Activated T-cell treated with anti-CD3 and anti-CD28 coated beads for 1 hour (primary cell): ENCODE data around the gene SH2D4B.

Experiments used
- DNase-seq: peaks from one replicate; pipeline ENCODE4 v3.0.0-alpha.2; 2020; ENCODE audit warnings: low read depth

The SH2D4B gene

DNA sequence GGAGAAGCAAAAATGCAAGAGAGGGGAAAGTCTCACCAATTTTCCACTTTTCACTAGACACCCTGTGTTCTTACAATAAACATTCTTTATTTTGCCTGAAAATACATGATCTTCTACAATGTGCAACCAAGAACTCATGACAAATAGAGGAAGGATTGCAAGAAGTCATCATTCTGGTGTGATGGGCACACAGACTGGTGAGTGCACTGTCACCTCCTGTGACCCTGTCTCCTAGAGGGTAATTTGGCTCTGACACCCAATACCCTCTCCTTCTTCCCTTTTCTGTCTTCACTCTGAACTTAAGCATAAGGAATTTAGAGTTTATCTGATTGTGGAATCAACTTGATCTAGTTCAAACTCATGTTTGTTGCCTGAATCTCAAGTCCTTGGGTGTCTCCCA, 153.7 kb downstream of the SH2D4B start:
- no peak for DNase-seq

- DNase-seq: no peak
Measured at GRCh38 chr10:80693565-80693964, 155.9 kb downstream of the SH2D4B start.

DNA sequence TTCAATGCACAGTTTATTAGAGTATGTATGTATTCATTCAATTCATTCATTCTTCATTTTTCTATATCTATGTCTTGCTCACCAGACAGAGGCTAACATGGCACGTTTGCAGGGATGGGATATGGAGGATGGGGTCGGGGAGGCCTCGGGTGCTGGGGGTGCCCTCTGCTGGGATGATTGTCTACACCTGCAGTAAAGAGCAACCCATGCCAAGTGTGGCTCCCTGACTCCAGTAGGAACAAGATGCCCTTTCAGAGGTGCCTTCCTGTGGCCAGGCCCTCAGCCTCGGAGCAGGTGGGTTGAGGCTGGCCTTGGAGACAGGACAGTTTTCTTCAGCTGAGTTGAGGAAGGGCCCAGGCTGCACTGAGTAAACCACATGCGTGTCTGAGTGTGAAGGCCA, 157.2 kb downstream of the SH2D4B start:
- no peak for DNase-seq
